Skin of body (tissue), 2 donors: ENCODE results near the gene ROPN1B. TPM values are rescaled to one million over a fixed set of nuclear protein-coding genes. Genes with fewer than 3 reads are reported as not detected.

Experiments
- DNase-seq: peaks from one replicate; lab custom pipeline; 2025; lab: John Stamatoyannopoulos, UW
- total RNA-seq: library from RNA; depleted of rRNA; stranded (reverse); fragments of >200 nt; gene quantifications from one replicate; pipeline ENCODE4 v1.2.3, GENCODE V29; 2014

ROPN1B gene
- total RNA-seq, 1 donor from 2014 or later: 2.0 TPM

DNA sequence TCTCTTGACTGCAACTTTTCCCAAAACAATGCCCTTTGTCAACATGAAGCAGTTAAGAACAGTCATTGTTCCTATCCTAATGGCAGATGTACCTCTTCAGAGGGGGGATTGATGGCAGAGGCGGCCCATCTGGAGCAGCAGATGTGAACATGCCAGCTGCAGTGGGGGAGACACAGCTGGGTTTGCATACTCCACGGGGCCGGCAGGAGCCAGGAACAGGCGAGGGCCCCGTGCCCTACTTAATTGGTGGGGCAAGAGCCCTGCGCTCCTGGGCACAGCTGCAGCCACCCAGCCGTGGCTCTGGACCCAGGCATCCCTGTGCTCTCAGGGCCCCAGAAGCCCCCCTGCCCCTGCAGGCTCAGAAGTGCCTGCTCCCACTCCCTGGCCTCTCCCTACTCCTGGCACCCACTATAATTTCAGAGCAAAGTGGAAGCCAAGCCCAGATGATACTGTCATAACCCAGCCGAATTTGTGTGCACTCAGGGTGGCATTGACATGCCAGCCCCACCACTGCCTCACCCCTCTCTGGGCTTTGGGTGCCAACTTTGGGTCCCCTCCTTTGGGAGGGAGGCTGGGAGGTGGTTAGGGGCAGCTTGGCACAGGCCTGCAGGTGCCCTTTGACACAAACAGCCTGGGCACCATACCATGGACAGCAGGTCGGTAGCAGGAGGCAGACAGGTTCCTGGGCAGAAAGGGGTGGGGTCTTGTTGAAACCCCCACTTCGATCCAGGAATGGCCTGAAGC, 34.6 kb downstream of the ROPN1B start:
- DNase-seq: no peak

DNA sequence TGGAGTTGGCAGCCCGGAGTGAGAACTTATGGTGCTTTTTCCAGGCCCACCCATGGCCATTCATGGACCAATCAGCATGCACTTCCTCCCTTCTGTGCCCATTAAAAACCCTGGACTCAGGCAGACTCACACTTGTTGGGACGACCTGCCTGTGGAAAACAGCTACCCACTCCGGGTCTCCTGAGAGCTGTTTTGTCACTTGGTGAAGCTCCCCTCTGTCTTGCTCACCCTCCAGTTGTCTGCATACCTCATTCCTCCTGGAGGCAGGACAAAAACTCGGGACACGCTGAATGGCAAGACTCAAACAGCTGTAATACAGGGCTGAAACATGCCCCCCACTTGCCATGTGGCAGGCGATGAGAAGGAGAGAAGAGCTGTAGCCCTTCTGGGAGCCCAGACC, 35.2 kb downstream of the ROPN1B start:
- no peak for DNase-seq

DNA sequence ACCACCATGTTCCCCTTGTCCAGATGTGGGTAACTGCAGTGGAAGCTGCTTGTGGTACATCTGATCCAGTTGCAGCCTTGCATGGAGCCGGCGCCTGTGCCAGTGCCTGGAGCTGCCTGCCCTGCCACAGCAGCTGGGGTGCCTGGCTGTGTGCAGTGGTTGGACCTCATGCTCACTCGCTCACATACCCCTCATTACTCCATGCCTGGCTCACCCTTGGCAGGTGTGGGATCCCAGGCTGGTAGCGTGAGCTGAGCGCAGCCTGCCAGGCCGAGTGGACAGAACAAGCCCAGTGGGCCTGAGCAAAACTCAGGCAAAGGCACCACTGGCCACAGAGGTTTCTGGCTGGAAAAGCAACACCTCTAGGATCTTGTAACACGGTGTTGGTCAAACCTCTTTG, 35.7 kb downstream of the ROPN1B start:
- DNase-seq: no peak

DNA sequence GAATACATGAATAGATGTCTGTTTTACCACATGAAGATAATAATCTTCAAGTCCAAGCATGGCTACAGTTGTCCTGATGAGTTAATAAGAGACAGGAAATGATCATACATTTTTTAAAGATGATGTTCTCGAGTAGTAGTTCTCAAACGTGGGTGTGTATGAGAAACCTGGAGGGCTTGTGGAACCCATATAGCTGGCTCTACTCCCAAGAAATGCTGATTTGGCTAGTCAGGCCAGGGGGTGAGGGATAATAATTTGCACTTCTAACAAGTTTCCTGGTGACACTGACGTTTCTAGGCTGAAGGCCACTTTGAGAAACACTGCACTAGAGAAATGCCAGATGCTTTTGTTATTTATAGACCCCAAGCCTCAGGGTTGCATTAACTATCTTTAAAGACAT, 37.0 kb downstream of the ROPN1B start:
- no peak for DNase-seq

DNA sequence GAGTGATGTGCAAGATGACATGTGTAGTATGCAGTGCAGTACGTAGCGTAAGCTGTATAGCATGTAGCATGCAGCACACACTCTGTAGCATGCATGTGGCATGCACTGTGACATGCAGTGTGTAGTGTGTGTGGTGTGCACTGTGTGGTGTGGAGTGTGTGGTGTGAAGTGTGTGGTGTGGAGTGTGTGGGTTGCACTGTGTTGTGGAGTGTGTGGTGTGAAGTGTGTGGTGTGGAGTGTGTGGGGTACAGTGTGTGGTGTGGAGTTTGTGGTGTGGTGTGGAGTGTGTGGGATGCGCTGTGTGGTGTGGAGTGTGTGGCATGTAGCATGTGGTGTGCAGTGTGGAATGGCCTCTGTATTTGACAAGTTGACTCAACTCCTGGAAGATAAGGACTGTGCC, 39.2 kb downstream of the ROPN1B start:
- no peak for DNase-seq

DNA sequence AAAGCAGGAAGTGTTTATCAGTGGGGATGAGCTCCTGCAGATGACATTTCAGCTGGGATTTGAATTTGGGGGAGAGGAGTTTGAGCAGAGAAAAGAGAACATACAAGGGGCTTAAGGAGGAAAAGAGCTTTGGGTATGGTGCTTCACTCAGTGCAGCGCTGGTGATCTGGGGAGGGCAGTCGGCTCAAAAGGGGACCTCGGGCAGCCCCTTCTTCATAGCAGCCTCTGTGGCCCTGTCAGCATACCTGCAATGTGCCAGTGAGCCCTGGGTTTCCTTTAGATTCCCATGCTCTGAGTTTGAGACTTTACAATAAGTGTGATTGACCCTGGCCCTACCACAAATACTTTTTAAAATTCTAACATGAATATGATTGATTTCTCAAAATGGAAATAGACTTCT, 40.2 kb downstream of the ROPN1B start:
- no peak for DNase-seq

DNA sequence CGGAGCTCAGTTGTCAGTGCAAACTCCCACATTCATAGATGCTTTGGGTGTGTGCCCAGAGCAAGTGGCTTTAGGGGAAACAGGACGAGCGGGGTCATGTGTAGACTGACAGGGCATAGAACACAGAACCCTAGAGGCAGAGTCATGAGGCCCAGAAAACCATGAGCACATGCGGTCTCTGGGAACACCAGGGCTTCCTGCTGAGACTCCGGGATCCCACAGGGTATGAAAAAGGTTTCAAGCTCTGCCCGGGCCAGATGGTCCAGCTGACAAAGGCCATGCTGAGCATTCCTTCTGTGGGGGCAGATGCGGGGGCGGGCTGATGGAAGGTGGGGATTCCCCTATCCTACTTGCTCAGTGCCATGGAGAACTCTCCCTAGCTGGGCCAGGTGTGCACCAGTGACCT, 44.8 kb downstream of the ROPN1B start:
- DNase-seq: no peak

DNA sequence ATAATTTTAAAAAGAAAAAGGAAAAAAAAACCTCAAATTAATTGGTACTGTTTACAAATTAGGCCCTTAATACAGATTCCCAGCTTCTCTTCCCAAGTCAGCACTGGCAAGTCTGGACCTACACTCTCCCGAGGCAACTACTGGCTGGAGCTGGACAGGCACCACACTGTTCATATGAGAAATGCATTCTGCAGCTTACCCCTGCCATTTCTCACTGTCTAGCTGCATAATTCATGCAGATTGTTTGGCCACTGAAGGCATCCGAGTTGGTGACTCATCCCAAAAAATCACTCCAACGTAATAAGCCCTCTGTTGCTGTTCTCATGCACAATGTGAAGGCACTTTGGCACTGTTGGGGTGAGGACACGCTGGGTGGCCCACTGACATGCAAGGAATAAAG, 45.3 kb downstream of the ROPN1B start:
- DNase-seq: peak; percentile 9

DNA sequence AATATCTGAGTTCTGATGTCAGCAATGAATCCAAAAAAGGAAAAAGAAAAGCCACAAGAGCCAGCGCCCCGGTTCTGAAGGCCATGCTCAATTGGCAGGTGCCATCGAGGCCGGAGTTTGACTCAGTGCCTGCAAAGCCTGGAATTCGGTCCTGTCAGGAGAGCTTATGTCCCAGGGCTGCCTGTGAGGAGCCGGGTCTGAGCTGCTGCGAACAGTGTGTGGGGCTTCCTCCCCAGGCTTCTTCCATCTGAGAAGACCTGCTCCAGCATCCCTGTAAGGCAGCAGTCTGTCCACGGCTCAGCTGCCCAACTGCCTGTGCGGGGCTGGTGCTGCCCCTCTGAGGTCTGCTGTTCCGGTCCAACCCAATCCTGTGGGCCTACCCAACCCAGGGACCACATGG, 46.1 kb downstream of the ROPN1B start:
- DNase-seq: no peak

DNA sequence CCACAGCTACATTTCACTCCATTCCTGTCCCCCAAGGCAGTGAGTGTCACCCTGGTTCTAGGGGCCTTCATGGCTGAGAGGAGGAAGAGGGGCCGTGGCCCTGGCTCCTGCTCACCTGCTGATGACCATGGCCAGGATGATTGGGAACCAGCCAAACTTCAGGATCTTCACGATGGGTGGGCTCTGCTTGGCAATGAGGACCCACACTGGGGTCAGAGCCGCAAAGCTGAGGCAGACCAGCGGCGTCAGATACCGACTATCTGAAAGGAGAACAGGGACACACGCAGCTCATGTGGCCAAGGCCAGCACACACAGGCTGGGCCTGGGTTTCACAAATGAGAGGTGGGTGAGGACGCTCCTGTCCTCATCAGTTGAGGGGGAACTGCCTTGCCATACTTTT, 47.6 kb downstream of the ROPN1B start:
- DNase-seq: no peak

DNA sequence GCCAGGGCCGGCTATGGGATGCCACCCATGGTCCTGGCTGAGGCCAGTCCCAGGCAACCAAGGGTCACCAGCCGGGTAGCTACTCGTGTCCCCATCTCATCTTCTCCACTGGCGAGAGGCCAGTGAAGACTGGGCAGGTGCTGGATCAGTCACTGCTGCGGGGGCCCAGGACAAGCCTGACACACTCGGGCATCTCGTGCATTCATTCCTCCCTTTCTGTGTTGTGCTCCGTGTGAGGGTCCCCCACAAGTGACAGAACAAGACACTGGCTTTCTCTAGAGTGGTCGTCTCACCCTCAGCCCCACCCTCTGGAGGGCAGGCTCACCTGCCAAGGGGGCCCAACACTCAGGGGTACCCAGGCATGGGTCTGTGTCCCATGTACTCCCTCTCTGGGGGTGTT, 48.4 kb downstream of the ROPN1B start:
- DNase-seq: no peak

DNA sequence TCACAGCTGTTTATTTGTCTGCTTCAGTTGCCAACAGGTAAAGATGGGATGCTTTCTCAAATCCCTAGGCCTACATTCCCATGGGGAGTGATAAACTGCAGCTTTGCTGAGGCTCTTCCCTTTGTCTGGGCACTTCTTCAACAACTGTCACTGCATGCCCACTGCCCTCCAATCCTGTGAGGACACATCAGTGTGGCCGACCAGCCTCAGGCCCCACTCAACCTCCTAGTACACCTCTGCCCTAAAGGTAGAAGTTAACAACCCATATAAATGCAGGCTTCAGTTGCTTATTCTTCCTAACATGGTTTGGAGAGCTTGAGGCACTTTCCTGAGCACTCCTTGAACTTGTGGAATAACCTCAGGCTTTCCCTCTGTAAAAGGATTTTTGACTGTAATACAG, 49.6 kb downstream of the ROPN1B start:
- no peak for DNase-seq

DNA sequence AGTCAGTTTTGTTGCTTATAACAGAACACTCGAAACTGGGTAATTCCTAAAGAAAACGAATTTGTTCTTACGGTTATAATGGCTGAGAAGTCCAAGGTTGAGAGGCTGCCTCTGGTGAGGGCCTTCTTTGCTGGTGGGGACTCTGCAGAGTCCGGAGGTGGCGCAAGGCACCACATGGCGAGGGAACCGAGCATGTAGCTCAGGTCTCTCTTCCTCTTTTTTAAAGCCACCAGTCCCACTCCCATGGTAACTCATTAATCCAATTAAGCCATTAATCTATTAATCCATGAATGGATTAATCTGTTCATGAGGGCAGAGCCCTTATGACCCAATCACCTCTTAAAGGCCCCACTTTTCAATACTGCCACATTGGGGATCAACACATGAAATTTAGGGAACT, 50.0 kb downstream of the ROPN1B start:
- DNase-seq: no peak

DNA sequence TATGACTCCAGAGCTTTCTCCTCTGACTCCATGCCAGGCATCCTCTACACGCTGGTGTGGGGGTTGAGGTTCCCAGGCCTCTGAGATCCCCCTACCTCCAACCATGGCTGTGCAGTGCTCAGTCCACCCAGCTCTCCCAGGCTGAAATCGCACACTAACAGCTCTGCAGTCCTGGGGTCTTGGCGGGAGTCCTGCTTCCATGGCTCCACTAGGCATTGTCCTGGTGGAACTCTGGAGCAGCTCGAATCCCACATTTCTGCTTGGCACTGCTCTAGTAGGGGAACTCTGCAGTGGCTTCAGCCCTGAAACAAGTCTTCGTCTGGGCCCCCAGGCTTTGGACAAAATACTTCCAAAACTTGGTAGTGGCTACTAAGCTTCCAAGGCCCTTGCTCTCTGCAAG, 50.7 kb downstream of the ROPN1B start:
- DNase-seq: no peak

DNA sequence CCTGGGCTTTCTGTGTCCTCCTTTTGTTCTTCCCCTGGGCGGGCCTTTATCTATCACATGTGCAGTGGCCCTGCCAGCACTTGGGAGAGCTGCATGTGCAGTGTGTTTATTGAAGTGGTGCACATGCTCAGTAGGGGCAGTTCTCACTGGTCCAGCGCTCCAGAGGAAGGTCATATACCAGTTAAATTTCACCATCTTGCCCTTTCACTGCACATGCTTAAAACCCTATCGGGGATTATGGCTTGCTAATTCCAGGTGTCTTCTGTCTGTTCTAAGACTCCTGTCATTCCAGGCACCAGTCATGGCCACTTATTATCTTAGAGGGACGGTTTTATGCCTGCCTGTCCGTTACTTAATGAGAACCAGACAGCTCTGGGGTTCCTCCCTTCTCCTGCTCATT, 52.2 kb downstream of the ROPN1B start:
- no peak for DNase-seq

DNA sequence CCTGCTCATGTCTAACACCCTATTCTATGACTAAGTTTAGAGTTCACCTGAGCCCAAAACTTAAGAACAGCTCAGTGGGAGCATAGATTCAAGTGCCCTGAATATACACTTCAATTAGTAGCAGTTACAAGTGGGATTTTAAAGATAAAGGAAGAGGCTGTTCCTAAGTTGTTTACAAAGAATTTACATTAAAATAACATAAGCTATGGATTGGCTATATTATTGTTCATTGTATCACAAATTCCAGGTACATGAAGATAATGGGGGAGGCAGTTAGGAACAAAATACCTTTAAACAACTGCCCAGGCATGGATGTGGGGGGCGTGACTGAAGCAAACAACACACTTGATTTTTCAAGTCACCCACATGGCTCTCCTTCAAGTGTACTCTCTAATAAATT, 52.7 kb downstream of the ROPN1B start:
- no peak for DNase-seq

DNA sequence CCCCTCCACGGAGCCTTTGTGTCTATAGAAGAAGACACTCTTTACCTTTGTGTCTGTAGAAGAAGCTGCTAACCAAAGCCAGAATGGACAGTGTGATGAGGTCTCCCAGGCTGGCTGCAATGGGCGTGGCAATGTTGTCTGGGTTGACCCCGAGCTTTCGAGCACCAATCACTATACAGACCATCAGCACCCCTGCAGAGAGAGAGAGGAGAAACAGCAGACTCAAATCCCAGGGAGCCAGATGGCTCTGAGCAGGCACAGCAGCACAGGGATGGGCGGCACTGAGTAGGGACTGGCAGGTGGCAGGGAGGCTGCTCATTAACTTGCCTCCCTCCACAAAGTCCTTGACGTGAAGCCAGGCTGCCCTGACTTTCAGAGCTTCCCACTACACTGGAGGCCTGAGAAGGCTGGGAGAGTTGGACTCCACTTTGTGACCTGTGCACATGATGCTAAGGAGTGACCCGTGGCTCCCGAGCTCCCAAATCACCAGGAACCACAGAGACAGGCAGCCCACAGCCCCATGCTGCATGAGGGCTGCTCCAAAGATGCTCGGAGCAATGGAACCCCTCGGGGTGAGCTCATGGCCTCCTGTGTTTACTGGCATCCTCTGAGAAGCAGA, 53.9 kb downstream of the ROPN1B start:
- no peak for DNase-seq

DNA sequence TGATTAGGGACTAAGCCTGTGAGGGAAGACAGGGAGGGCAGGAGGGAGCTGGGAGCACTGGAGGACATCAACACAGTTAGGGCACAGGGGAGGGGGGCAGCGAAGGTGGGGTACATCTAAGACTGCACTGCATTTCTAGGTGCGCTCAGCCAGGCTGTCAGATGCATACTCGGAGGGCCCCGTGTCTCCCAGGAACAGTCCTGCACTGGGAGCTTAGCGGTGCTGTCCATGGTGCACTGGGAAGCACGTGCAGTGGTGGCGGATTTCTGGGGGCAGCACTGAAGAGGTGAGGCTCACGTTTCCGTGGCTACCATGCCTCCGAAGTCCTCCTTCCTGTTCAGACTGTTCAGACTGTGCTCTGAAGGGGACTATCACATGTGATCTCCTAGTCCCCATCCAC, 54.4 kb downstream of the ROPN1B start:
- DNase-seq: no peak

DNA sequence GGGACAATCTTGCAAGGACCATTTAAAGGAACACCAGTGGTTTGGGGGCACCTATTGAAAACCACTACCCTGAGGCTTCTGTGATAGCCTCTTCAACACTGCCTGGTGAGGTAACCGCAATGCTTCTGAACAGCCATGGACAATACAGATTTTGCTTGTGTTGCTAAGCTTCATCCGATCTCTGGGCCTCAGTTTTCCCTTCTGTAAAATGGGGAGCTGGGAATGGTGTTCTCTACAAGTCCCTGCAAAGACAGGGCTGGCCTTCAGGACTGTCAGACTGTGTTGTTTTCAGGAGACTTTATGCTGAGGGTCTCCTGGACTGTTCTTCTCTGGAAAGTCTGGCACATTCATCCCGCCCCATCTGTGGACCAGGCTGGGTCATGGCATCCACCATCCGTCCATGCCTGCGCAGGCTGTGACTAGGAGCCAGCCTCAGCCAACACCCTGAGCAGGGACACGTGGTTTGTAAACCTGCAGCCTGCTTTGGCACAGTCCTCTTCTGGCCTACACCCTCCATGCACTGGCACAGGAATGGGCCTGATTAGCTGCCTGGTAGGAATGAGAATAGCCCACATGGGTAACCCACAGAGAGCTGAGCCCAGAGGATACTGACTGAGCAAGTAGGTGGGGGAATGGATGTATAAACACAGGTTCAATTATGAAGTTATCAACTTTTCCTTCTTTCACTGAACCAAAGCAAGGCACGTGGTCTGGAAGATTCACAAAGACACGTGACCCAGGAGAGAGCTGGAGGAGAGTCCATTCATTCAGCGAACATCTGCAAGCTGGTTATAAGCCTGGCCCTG, 55.3 kb downstream of the ROPN1B start:
- no peak for DNase-seq

DNA sequence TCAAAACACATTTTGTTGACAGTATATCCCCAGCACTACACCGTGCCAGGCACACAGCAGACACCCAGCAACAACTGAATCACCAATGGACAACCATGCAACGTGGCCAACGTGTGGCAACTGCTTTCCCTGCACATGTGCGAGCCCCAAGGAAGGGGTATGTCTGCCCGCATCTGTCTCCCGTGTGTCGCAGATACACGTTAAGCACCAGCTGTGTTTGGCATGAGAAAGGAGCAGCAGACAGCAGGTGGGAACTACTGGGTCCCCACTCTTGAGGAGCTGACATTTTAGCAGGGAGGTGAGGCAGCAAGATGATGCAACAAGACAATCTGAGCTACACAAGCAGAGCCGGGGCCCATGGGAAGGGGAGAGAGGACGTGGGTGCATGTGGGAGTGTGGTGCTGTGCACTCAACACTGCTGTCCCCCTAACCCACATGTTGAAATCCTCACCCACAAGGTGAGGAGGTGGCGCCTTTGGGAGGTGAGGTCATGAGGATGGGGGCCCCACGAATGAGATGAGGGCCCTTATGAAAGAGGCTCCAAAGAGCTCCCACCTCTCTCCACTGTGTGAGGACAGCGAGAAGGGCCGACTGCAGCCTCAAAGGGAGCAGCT, 56.2 kb downstream of the ROPN1B start:
- DNase-seq: no peak

DNA sequence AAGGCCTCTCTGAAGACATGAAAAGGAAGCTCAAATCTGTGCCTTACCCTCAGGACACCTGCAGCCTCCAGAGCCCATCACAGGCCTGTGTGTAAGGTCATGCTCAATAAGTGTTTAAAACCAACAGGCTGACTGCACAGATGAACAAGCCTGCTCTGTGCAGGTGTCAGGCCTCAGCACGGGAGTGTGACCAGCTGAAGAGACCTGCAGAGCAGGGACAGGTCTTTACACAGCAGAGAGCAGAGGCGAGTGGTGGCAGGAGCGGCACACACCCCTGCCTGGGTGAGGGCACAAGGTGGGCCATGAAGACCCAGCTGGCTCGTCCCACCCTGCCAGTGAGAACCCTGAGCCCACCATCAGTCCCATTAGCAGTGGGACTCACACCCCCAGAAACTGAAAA, 56.9 kb downstream of the ROPN1B start:
- no peak for DNase-seq

DNA sequence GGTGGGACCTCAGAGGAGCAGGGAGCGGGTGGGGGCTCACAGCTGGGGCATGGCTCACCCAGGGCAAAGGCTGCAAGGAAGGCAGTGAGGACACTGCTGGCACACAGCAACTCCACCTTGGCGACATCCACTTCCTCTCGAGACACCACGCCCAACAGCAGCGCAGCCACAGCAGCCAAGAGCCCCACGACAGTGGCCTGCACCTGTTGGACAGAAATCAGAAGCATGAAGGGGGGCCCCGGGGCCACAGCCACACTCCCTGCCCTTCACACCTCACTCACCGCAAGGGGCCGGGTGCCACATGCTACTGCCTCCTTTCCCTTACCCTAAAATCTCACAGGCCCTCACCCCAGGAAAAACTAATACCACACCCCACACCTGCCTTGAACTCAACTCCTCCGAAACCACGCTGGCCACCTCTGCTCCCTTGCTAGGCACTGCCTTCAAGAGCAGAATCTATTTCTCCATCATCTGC, 57.3 kb downstream of the ROPN1B start:
- DNase-seq: no peak
